Parathyroid adenoma (tissue), 2 donors: ENCODE measurements around the gene MTMR3.
"Not testable (repeated sequence)": the region's sequence is repeated elsewhere in the genome, so short reads cannot be mapped to it uniquely, and the experiment has no call there.

Experiments used
- H2AFZ ChIP-seq: fragments of 300-600 bp; sonication (generic); one replicate; pipeline ENCODE4 v1.7.0; 2017; ENCODE audit warnings: antibody characterized with exemption, mild to moderate bottlenecking
- H3K27ac ChIP-seq: fragments of 300-600 bp; sonication (generic); one replicate; pipeline ENCODE4 v1.7.0; 2017
- H3K27me3 ChIP-seq: fragments of 300-600 bp; sonication (generic); one replicate; pipeline ENCODE4 v1.7.0; 2017; ENCODE audit warnings: low read length; ENCODE audit not compliant: control insufficient read depth, insufficient read depth
- H3K36me3 ChIP-seq: fragments of 300-600 bp; sonication (generic); one replicate; pipeline ENCODE4 v1.7.0; 2017; ENCODE audit warnings: low read length; ENCODE audit not compliant: control insufficient read depth, insufficient read depth
- H3K4me1 ChIP-seq: fragments of 300-600 bp; sonication (generic); one replicate; pipeline ENCODE4 v1.7.0; 2017; ENCODE audit warnings: control low read depth
- H3K4me2 ChIP-seq: fragments of 300-600 bp; sonication (generic); one replicate; pipeline ENCODE4 v1.7.0; 2017; ENCODE audit warnings: low read length
- H3K4me3 ChIP-seq: fragments of 300-600 bp; sonication (generic); one replicate; pipeline ENCODE4 v1.7.0; 2017; ENCODE audit warnings: low read depth, low read length
- H3K79me2 ChIP-seq: fragments of 300-600 bp; sonication (generic); one replicate; pipeline ENCODE4 v1.7.0; 2017; ENCODE audit warnings: control low read depth
- H3K9ac ChIP-seq: fragments of 300-600 bp; sonication (generic); one replicate; pipeline ENCODE4 v1.7.0; 2017; ENCODE audit warnings: mild to moderate bottlenecking
- H3K9me3 ChIP-seq: fragments of 300-600 bp; sonication (generic); one replicate; pipeline ENCODE4 v1.7.0; 2017; ENCODE audit warnings: low read length; ENCODE audit not compliant: control insufficient read depth
- CTCF ChIP-seq: fragments of 300-600 bp; sonication (generic); IDR thresholded peaks from one replicate; pipeline ENCODE4 v1.7.0; 2017; ENCODE audit warnings: antibody characterized with exemption, mild to moderate bottlenecking
- donor health status: primary hyperparathyroidism.

Gene MTMR3

DNA sequence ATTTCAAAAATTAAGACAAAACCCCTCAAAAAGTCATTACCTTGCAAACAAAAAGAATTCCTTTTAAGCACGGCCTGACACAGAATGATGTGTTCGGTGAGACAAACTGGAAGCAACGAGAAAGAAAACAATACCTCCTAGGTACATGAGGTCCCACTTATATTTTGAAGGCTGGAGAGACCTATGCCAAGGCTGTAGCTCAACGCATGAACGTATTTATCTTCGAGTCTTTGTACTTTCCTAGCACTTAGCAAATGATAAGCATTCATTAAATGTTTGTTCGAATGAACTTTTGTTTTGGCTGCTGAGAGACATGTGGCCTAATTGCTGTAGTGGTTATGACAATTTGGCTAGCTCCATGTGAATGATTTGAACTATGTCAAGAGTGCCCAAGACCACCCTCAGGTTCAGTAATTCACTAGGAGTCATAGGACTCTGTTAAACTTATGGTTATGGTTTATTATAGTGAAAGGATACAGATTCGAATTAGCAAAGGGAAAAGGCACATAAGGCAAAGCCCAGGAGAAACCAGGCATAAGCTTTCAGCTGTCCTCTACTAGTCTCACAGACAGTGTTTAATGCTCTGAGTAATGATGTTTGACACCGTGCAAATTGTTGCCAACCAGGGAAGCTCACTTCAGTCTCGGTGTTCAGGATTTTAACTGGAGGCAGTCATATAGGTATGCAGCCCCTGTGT lies 171.2 kb downstream of the MTMR3 start:
- Histone ChIP-seq H3K4me1 (no peaks in the 10 kb centered on the region), H3K9me3 (no peaks in the 10 kb centered on the region), H3K4me2 (no peak overlapping the region), H3K36me3 (no peaks in the 10 kb centered on the region), H3K9ac (no peak overlapping the region), H3K27ac (no peak overlapping the region), H3K27me3 (no peaks in the 10 kb centered on the region), H3K79me2 (no peaks in the 10 kb centered on the region), H3K4me3 (no peak overlapping the region), H2AFZ (no peak overlapping the region)
- TF ChIP-seq CTCF = no peak

GRCh38 chr22:30054764-30055069 lies 171.7 kb downstream of the MTMR3 start:
- TF ChIP-seq CTCF = no peak

GRCh38 chr22:30056015-30056414 lies 173.0 kb downstream of the MTMR3 start:
- H3K9ac ChIP-seq = no peak overlapping the region
- no peak for TF ChIP-seq CTCF

More at GRCh38 chr22:30054764-30055069, 171.7 kb downstream of the MTMR3 start:
- H3K4me1 ChIP-seq = no peaks in the 10 kb centered on the region
- H3K4me3 ChIP-seq = no peak overlapping the region
- H3K9ac ChIP-seq = no peak overlapping the region
- no peaks in the 10 kb centered on the region for H3K9me3 ChIP-seq
- H3K27me3 ChIP-seq = no peaks in the 10 kb centered on the region
- H2AFZ ChIP-seq = no peak overlapping the region
- no peaks in the 10 kb centered on the region for H3K79me2 ChIP-seq
- H3K4me2 ChIP-seq = no peak overlapping the region
- no peak overlapping the region for H3K27ac ChIP-seq
- H3K36me3 ChIP-seq = no peaks in the 10 kb centered on the region

DNA sequence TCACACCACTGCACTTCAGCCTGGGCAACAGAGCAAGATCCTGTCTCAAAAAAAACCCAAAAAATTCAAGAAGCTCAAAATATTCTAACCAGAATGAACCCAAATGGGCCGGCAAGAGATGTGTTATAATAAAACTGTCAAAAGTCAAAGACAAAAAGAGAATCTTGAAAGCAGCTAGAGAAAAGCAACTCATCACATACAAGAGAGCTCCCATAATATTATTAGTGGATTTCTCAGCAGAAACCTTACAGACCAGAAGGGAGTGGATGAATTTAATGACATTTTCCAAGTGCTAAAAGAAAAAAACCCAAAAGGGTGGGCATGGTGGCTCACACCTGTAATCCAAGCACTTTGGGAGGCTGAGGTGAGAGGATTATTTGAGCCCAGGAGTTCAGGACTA lies 174.4 kb downstream of the MTMR3 start:
- Histone ChIP-seq H3K9me3 (no peaks in the 10 kb centered on the region), H3K36me3 (no peaks in the 10 kb centered on the region), H3K4me3 (no peak overlapping the region), H3K4me2 (no peak overlapping the region), H3K79me2 (no peaks in the 10 kb centered on the region), H3K9ac (no peak overlapping the region), H2AFZ (no peak overlapping the region), H3K27ac (no peak overlapping the region), H3K4me1 (no peaks in the 10 kb centered on the region), H3K27me3 (no peaks in the 10 kb centered on the region)
- TF ChIP-seq CTCF = no peak

More at GRCh38 chr22:30056015-30056414, 173.0 kb downstream of the MTMR3 start:
- Histone ChIP-seq H3K79me2 (no peaks in the 10 kb centered on the region), H3K27ac (no peak overlapping the region), H3K36me3 (no peaks in the 10 kb centered on the region), H3K4me3 (no peak overlapping the region), H3K4me1 (no peaks in the 10 kb centered on the region), H3K4me2 (no peak overlapping the region), H2AFZ (no peak overlapping the region), H3K9me3 (no peaks in the 10 kb centered on the region), H3K27me3 (no peaks in the 10 kb centered on the region)

DNA sequence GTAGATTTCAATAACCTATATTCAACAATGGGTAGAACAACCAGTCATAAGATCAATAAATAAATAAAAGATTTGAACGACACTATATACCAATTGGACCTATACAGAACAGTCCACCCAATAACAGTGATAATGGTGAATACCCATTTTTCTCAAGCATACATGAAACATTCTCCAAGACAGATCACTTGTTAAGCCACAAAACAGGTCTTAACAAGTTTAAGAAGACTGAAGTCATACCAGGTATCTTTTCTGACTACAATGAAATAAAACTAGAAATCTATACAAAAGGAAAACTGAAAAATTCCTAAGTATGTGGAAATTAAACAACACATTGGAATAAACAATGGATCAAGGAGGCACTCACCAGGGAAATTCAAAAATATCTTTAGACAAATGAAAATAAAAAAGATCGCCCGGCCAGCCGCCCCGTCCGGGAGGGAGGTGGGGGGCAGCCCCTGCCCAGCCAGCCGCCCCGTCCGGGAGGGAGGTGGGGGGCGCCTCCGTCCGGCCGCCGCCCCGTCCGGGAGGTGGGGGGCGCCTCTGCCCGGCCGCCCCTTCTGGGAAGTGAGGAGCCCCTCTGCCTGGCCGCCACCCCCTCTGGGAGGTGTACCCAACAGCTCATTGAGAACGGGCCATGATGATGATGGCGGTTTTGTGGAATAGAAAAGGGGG lies 176.5 kb downstream of the MTMR3 start:
- not testable (repeated sequence) for H3K4me1 ChIP-seq, H3K27me3 ChIP-seq, H3K4me2 ChIP-seq, H3K9me3 ChIP-seq, H3K4me3 ChIP-seq, H3K9ac ChIP-seq, H3K36me3 ChIP-seq, H3K27ac ChIP-seq, H3K79me2 ChIP-seq, H2AFZ ChIP-seq

DNA sequence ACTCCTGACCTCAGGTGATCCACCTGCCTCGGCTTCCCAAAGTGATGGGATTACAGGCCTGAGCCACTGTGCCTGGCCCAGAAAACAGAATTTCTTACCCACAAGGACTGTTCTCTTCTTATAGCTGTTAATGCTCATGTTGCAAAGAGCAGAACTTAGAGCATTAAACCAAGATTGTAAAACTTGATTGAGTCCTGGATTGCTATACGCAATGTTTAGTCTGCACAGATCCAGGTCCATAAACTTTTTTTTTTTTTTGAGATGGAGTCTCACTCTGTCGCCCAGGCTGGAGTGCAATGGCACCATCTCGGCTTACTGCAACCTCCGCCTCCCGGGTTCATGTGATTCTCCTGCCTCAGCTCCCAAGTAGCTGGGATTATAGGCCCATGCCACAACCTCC lies 178.1 kb downstream of the MTMR3 start:
- H3K4me3 ChIP-seq, H3K27ac ChIP-seq: not testable (repeated sequence)

More for the DNA sequence above, 178.1 kb downstream of the MTMR3 start:
- not testable (repeated sequence) for H3K4me1 ChIP-seq, H3K79me2 ChIP-seq, H3K9ac ChIP-seq, H3K9me3 ChIP-seq, H3K36me3 ChIP-seq, H3K4me2 ChIP-seq, H2AFZ ChIP-seq, H3K27me3 ChIP-seq
